DMS114 treated with DMSO at 0.1 percent for 48 hours (cell line): ENCODE data around the gene TMEM205.
A peak's percentile ranks its signal among the peaks of the same experiment; 100 is the strongest.
"Not testable (repeated sequence)": the region's sequence is repeated elsewhere in the genome, so short reads cannot be mapped to it uniquely, and the experiment has no call there.

ENCODE experiments used
- DNase-seq: peaks from one replicate; lab custom pipeline; 2025; ENCODE audit not compliant: unreplicated experiment; lab: John Stamatoyannopoulos, UW

TMEM205 gene

GRCh38 chr19:11346104-11346940, at the start of gene TMEM205, which contains the start of gene CCDC159:
TMEM205 (minus strand) TSS chr19:11346268; CDS start chr19:11345619, 649 bp downstream.
CCDC159 (plus strand) TSS chr19:11346519; CDS start chr19:11346607, 88 bp downstream.
- DNase-seq: peak; percentile 89

- no peak for DNase-seq
These were observed 45.0 kb upstream of the TMEM205 start for GRCh38 chr19:11390933-11391680.

- DNase-seq: no peak
These were observed 44.3 kb upstream of the TMEM205 start for GRCh38 chr19:11390359-11390758.

- DNase-seq: no peak
These were observed 41.3 kb upstream of the TMEM205 start for GRCh38 chr19:11387162-11388034.

GRCh38 chr19:11384778-11385129, 38.7 kb upstream of the TMEM205 start:
- no peak for DNase-seq

GRCh38 chr19:11383706-11384048, 37.6 kb upstream of the TMEM205 start:
- no peak for DNase-seq

GRCh38 chr19:11382898-11383705, 37.0 kb upstream of the TMEM205 start:
- peak; percentile 17 for DNase-seq

GRCh38 chr19:11380653-11381537, 34.8 kb upstream of the TMEM205 start:
- DNase-seq: peak; percentile 91

GRCh38 chr19:11379857-11380350, 33.8 kb upstream of the TMEM205 start:
- no peak for DNase-seq

GRCh38 chr19:11379269-11379845, 33.3 kb upstream of the TMEM205 start:
- DNase-seq: not testable (repeated sequence)

GRCh38 chr19:11378319-11379189, 32.5 kb upstream of the TMEM205 start:
- DNase-seq: peak; percentile 31

GRCh38 chr19:11377756-11378155, 31.7 kb upstream of the TMEM205 start:
- DNase-seq: no peak

- DNase-seq: no peak
These were observed 31.2 kb upstream of the TMEM205 start for GRCh38 chr19:11377237-11377636.

GRCh38 chr19:11375143-11375948, 29.3 kb upstream of the TMEM205 start:
- no peak for DNase-seq

GRCh38 chr19:11374433-11375142, 28.5 kb upstream of the TMEM205 start, which contains the start of gene SWSAP1:
SWSAP1 (plus strand) TSS chr19:11374666; CDS start chr19:11374681, 15 bp downstream.
- DNase-seq: peak; percentile 98

GRCh38 chr19:11373885-11374432, 27.9 kb upstream of the TMEM205 start:
- no peak for DNase-seq
